DND-41 (cell line): ENCODE measurements around the gene TPCN1.

ENCODE experiments used
- ATAC-seq: fragments of 200-7000 bp; cut with Tn5 transposase; 3 replicates; pipeline ENCODE4 v1.9.1; 2021; ENCODE audit warnings: low read depth; ENCODE audit not compliant: insufficient read depth
- DNase-seq: peaks from one replicate; pipeline ENCODE4 v3.0.0-alpha.2; 2020
- H2AFZ ChIP-seq: 2 replicates; pipeline ENCODE4 v1.6.0; 2012; ENCODE audit warnings: low read depth, low read length
- H3K27ac ChIP-seq: 2 replicates; pipeline ENCODE4 v1.5.1; 2012; ENCODE audit warnings: low read length, inconsistent platforms
- H3K27me3 ChIP-seq: fragments of 200-600 bp; sonication (generic); 2 replicates; pipeline ENCODE4 v1.6.0; 2012; ENCODE audit warnings: low read length, mild to moderate bottlenecking, inconsistent platforms; ENCODE audit not compliant: insufficient read depth, poor library complexity
- H3K36me3 ChIP-seq: 2 replicates; pipeline ENCODE4 v1.5.1; 2012; ENCODE audit warnings: low read length, inconsistent platforms; ENCODE audit not compliant: insufficient read depth
- H3K4me1 ChIP-seq: 2 replicates; pipeline ENCODE4 v1.5.1; 2012; ENCODE audit warnings: mild to moderate bottlenecking, low read length; ENCODE audit not compliant: insufficient read depth
- H3K4me2 ChIP-seq: 2 replicates; pipeline ENCODE4 v1.6.0; 2012; ENCODE audit warnings: mild to moderate bottlenecking, moderate library complexity, low read length, inconsistent platforms; ENCODE audit not compliant: insufficient read depth
- H3K4me3 ChIP-seq, 2 experiments: fragments of 200-600 bp in 1 of 2; shearing (Covaris generic) in 1 of 2; 2 replicates each; pipeline ENCODE4 v1.5.1; 2012 to 2016; ENCODE audit warnings: inconsistent platforms in 2 of 2, low read length in 2 of 2, mild to moderate bottlenecking in 2 of 2, low read depth in 1 of 2, moderate library complexity in 1 of 2
- H3K79me2 ChIP-seq: 2 replicates; pipeline ENCODE4 v1.6.0; 2012; ENCODE audit warnings: low read length, inconsistent platforms; ENCODE audit not compliant: insufficient read depth
- H3K9ac ChIP-seq: 2 replicates; pipeline ENCODE4 v1.6.0; 2012; ENCODE audit warnings: low read depth, mild to moderate bottlenecking, inconsistent platforms, low read length, moderate library complexity
- H3K9me3 ChIP-seq: 2 replicates; pipeline ENCODE4 v1.5.1; 2012; ENCODE audit warnings: low read length, moderate library complexity, mild to moderate bottlenecking, inconsistent platforms; ENCODE audit not compliant: insufficient read depth, severe bottlenecking
- H4K20me1 ChIP-seq: 2 replicates; pipeline ENCODE4 v1.6.0; 2012; ENCODE audit warnings: low read length; ENCODE audit not compliant: insufficient read depth
- EZH2 ChIP-seq: IDR thresholded peaks from 3 replicates; pipeline ENCODE4 v1.6.1; 2012; ENCODE audit warnings: borderline replicate concordance, low read depth, mild to moderate bottlenecking, moderate library complexity, low read length, inconsistent platforms; ENCODE audit not compliant: severe bottlenecking
- TF ChIP-seq, protein P1 (sequence below): IDR thresholded peaks from 2 replicates; pipeline ENCODE4 v1.5.1; 2012; ENCODE audit warnings: borderline replicate concordance, low read length, moderate library complexity, mild to moderate bottlenecking; ENCODE audit not compliant: poor library complexity, severe bottlenecking; ENCODE audit errors: extremely low read depth

Gene TPCN1

DNA sequence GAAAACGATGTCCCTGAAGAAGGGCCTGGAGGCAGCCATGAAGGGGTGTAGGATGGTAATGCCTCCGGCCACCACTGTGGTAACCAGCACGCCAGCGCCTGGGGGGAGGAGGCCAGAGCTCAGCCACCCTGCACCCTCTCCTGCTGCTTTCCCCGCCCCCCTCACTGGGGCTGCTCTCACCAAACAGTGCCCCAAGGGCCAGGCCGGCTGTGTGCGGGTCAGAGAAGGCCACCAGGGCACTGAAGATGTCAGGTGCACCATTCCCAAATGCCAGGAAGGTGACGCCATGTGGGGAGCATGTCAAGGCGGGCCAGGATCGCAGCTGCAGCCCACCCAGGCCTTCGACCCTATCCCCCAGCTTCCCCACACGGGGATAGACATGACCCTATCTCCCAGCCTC is 99.1 kb downstream of the TPCN1 start:
- no peak overlapping the region for H3K4me2 ChIP-seq

DNA sequence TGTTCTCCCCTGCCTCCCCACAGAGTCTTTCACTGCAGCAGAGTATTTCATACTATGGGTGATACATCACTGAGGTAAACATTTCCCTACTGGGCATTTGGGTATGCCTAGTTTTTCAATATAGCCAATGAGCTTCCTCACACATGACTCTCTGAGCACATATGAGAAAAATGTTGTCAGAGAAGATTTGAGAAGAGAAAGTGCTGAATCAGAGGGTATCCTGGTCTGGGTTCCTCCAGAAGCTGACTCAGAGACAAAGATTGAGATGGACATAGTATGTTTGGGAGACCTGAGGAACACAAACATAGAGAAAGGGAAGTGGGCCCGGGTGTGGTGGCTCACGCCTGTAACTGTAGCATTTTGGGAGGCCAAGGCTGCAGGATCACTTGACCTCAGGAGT is 101.1 kb downstream of the TPCN1 start:
- H3K4me3 ChIP-seq: no peak overlapping the region
- H2AFZ ChIP-seq: no peak overlapping the region
- H3K27me3 ChIP-seq: no peaks in the 10 kb centered on the region
- no peak overlapping the region for H3K9ac ChIP-seq
- peaks cover 3% of the 10 kb centered on the region for H3K9me3 ChIP-seq
- no peak for TF ChIP-seq EZH2
- TF ChIP-seq, protein P1, sequence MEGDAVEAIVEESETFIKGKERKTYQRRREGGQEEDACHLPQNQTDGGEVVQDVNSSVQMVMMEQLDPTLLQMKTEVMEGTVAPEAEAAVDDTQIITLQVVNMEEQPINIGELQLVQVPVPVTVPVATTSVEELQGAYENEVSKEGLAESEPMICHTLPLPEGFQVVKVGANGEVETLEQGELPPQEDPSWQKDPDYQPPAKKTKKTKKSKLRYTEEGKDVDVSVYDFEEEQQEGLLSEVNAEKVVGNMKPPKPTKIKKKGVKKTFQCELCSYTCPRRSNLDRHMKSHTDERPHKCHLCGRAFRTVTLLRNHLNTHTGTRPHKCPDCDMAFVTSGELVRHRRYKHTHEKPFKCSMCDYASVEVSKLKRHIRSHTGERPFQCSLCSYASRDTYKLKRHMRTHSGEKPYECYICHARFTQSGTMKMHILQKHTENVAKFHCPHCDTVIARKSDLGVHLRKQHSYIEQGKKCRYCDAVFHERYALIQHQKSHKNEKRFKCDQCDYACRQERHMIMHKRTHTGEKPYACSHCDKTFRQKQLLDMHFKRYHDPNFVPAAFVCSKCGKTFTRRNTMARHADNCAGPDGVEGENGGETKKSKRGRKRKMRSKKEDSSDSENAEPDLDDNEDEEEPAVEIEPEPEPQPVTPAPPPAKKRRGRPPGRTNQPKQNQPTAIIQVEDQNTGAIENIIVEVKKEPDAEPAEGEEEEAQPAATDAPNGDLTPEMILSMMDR: no peak
- no peaks in the 10 kb centered on the region for H3K4me1 ChIP-seq
- H3K27ac ChIP-seq: no peak overlapping the region
- no peak for DNase-seq
- no peak overlapping the region for H3K4me2 ChIP-seq
- 0 out of 2 replicates have a peak, but pooled peaks cover 3% of the 10 kb centered on the region for H3K79me2 ChIP-seq
- H3K36me3 ChIP-seq: peaks cover 66% of the 10 kb centered on the region
- no peaks in the 10 kb centered on the region; the same call in 1 of the 2 replicates for H4K20me1 ChIP-seq
- no peak for ATAC-seq

More for the DNA sequence above, 99.1 kb downstream of the TPCN1 start:
- H3K79me2 ChIP-seq: no peaks in the 10 kb centered on the region
- H3K27ac ChIP-seq: no peak overlapping the region
- no peak overlapping the region for H3K9ac ChIP-seq
- H3K36me3 ChIP-seq: peaks cover 75% of the 10 kb centered on the region
- H3K4me1 ChIP-seq: no peaks in the 10 kb centered on the region
- ATAC-seq: no peak
- no peak overlapping the region for H2AFZ ChIP-seq
- H3K9me3 ChIP-seq: peaks cover 3% of the 10 kb centered on the region
- no peak overlapping the region for H3K4me3 ChIP-seq
- TF ChIP-seq, protein P1: no peak
- TF ChIP-seq EZH2: no peak
- no peaks in the 10 kb centered on the region; the same call in 1 of the 2 replicates for H4K20me1 ChIP-seq
- H3K27me3 ChIP-seq: no peaks in the 10 kb centered on the region
- no peak for DNase-seq

DNA sequence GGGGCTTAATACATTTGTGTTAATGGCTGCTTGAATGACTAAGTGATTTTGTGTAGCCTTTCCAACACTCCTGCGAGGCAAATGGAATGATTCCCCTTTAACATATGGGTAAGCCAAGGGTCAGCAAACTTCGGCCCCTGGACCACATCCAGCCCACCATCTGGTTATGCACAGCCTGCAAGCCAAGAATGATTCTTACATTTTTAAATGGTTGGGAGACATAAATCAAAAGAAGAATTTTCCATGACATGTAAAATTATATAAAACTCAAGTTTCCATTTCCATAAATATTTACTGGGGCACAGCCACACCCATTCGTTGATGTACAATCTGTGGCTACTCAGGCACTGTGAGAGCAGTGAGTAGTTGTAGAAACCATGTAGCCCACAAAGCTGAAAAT is 104.7 kb downstream of the TPCN1 start:
- Histone ChIP-seq H3K4me1 (peaks cover 3% of the 10 kb centered on the region; the same call in 1 of the 2 replicates), H3K9me3 (peaks cover 3% of the 10 kb centered on the region), H2AFZ (no peak overlapping the region), H3K27ac (no peak overlapping the region), H4K20me1 (peaks cover 3% of the 10 kb centered on the region), H3K4me2 (no peak overlapping the region), H3K9ac (no peak overlapping the region), H3K79me2 (0 out of 2 replicates have a peak, but pooled peaks cover 3% of the 10 kb centered on the region), H3K27me3 (no peaks in the 10 kb centered on the region), H3K4me3 (no peak overlapping the region), H3K36me3 (peaks cover 56% of the 10 kb centered on the region)
- DNase-seq: no peak
- ATAC-seq: no peak
- TF ChIP-seq, protein P1: no peak
- no peak for TF ChIP-seq EZH2
